ENCODE results near the gene AURKAIP1.

GRCh38 chr1:1390675-1391074, 15.7 kb upstream of the AURKAIP1 start:
- TF ChIP-seq, protein P1, sequence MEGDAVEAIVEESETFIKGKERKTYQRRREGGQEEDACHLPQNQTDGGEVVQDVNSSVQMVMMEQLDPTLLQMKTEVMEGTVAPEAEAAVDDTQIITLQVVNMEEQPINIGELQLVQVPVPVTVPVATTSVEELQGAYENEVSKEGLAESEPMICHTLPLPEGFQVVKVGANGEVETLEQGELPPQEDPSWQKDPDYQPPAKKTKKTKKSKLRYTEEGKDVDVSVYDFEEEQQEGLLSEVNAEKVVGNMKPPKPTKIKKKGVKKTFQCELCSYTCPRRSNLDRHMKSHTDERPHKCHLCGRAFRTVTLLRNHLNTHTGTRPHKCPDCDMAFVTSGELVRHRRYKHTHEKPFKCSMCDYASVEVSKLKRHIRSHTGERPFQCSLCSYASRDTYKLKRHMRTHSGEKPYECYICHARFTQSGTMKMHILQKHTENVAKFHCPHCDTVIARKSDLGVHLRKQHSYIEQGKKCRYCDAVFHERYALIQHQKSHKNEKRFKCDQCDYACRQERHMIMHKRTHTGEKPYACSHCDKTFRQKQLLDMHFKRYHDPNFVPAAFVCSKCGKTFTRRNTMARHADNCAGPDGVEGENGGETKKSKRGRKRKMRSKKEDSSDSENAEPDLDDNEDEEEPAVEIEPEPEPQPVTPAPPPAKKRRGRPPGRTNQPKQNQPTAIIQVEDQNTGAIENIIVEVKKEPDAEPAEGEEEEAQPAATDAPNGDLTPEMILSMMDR (IDR thresholded peaks at IDR 0.05; ENCODE audit: low read depth, low read length, missing input control) = no peak
- TF ChIP-seq RAD21 (IDR thresholded peaks at IDR 0.05) = no peak

All from liver (tissue), 3 donors.